ENCODE data around the gene SANBR. TPM values are rescaled to one million over a fixed set of nuclear protein-coding genes. Genes with fewer than 3 reads are reported as not detected.

The SANBR gene
- total and polyA plus RNA-seq, 2 of the 13 experiments (the other 11 are each of a cell fraction or from before 2014, with no cell fraction given): 9.8 to 20.9 TPM

DNA sequence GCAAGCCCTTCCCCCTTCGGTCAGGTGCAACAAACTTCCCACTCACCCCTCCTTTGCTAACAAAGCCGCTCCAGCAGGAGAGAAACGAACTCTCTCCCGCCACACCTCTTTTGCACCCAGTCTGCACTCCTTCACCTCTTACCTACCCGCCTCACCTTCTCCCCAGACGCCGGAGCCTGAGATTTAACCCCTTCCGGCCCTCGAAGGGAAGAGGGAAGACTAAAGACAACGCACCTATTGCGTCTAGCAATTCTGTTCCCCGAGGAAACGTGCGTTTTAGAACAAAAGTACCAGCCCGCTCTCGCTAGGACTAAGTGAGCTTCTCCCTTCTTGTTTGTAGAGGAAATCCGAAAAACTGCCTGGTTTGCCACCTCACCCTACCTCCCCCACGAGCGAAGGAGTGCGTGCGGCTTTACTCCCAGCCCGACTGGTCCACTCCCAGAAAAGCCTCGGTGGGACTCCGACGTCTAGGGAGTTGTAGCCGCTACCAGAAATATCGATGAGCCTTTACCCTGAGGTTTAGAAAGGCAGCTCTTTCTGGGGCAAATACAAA, 48.6 kb upstream of the SANBR start (continued):
- TF ChIP-seq GMEB1 (CRISPR knock-in tag; IDR thresholded peaks at IDR 0.05; ENCODE audit: borderline replicate concordance) (no peak), ZNF609 (CRISPR knock-in tag; IDR thresholded peaks at IDR 0.05; ENCODE audit: borderline replicate concordance) (peak; percentile 64; the same call in 1 of the 2 replicates), IRX3 (CRISPR knock-in tag; IDR thresholded peaks at IDR 0.05; ENCODE audit: borderline replicate concordance, low read depth) (no peak; the same call in 1 of the 2 replicates), ZNF616 (CRISPR knock-in tag; IDR thresholded peaks at IDR 0.05; ENCODE audit: low read depth) (no peak), ZFP90 (CRISPR knock-in tag; IDR thresholded peaks at IDR 0.05; ENCODE audit: borderline replicate concordance) (peak; percentile 40; the same call in 1 of the 2 replicates), MED8 (CRISPR knock-in tag; IDR thresholded peaks at IDR 0.05; ENCODE audit: insufficient replicate concordance) (peak; percentile 74), SMYD3 (CRISPR knock-in tag; IDR thresholded peaks at IDR 0.05) (0 out of 2 replicates have a peak, but pooled peaks have one; percentile 8), ZNF20 (CRISPR knock-in tag; IDR thresholded peaks at IDR 0.05) (0 out of 2 replicates have a peak, but pooled peaks have one; percentile 93), TOPORS (CRISPR knock-in tag; IDR thresholded peaks at IDR 0.05) (no peak), FOXA3 (CRISPR knock-in tag; IDR thresholded peaks at IDR 0.05) (peak; percentile 17; the same call in 1 of the 2 replicates), ZNF737 (CRISPR knock-in tag; IDR thresholded peaks at IDR 0.05; ENCODE audit: borderline replicate concordance) (peak; percentile 78; the same call in 1 of the 2 replicates), ZNF766 (CRISPR knock-in tag; IDR thresholded peaks at IDR 0.05; ENCODE audit: borderline replicate concordance) (no peak), DRAP1 (CRISPR knock-in tag; IDR thresholded peaks at IDR 0.05) (no peak), RFXAP (CRISPR knock-in tag; IDR thresholded peaks at IDR 0.05; ENCODE audit: borderline replicate concordance) (no peak), KDM3A (CRISPR knock-in tag; IDR thresholded peaks at IDR 0.05; ENCODE audit: low read depth) (no peak; the same call in 1 of the 2 replicates)
- TF ChIP-seq, protein P1, sequence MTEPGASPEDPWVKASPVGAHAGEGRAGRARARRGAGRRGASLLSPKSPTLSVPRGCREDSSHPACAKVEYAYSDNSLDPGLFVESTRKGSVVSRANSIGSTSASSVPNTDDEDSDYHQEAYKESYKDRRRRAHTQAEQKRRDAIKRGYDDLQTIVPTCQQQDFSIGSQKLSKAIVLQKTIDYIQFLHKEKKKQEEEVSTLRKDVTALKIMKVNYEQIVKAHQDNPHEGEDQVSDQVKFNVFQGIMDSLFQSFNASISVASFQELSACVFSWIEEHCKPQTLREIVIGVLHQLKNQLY (CRISPR knock-in tag; IDR thresholded peaks at IDR 0.05): peak; percentile 13; the same call in 1 of the 2 replicates
- TF ChIP-seq, protein P2, sequence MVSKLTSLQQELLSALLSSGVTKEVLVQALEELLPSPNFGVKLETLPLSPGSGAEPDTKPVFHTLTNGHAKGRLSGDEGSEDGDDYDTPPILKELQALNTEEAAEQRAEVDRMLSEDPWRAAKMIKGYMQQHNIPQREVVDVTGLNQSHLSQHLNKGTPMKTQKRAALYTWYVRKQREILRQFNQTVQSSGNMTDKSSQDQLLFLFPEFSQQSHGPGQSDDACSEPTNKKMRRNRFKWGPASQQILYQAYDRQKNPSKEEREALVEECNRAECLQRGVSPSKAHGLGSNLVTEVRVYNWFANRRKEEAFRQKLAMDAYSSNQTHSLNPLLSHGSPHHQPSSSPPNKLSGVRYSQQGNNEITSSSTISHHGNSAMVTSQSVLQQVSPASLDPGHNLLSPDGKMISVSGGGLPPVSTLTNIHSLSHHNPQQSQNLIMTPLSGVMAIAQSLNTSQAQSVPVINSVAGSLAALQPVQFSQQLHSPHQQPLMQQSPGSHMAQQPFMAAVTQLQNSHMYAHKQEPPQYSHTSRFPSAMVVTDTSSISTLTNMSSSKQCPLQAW (CRISPR knock-in tag; IDR thresholded peaks at IDR 0.05): peak; percentile 82; the same call in 1 of the 2 replicates
